Activated CD8-positive, alpha-beta memory T cell treated with anti-CD3 and anti-CD28 coated beads, Interleukin-2, amount 10 ng/mL, durations not matched to agents 7 days and 5 days (primary cell): ENCODE results near the gene PRRG2. TPM values are rescaled to one million over a fixed set of nuclear protein-coding genes. Genes with fewer than 3 reads are reported as not detected.
"Not testable (repeated sequence)": the region's sequence is repeated elsewhere in the genome, so short reads cannot be mapped to it uniquely, and the experiment has no call there.

Experiments used
- ATAC-seq: fragments of 150-1000 bp; cut with Tn5 transposase; one replicate; pipeline ENCODE4 v1.10.0; 2021; ENCODE audit warnings: moderate library complexity
- CTCF ChIA-PET: fragments of 350-600 bp; sonication (Branson Sonifier 250); formaldehyde crosslinking; loops from one replicate; lab custom pipeline; 2021; ENCODE audit warnings: antibody characterized with exemption; lab: Charles Lee
- DNase-seq: peaks from one replicate; pipeline ENCODE4 v3.0.0-alpha.2; 2020
- H3K27ac Mint-ChIP-seq: one replicate; pipeline ENCODE4 v1.8.0; 2021; ENCODE audit warnings: mild to moderate bottlenecking, mixed read lengths
- H3K27me3 Mint-ChIP-seq: one replicate; pipeline ENCODE4 v1.8.0; 2021; ENCODE audit warnings: mixed read lengths
- H3K36me3 Mint-ChIP-seq: one replicate; pipeline ENCODE4 v1.8.0; 2021; ENCODE audit warnings: mild to moderate bottlenecking, mixed read lengths
- H3K4me1 Mint-ChIP-seq: one replicate; pipeline ENCODE4 v1.8.0; 2021; ENCODE audit warnings: mixed read lengths
- H3K4me3 Mint-ChIP-seq: one replicate; pipeline ENCODE4 v1.8.0; 2021; ENCODE audit warnings: mild to moderate bottlenecking, moderate library complexity, mixed read lengths
- H3K9me3 Mint-ChIP-seq: one replicate; pipeline ENCODE4 v1.8.0; 2022; ENCODE audit warnings: low read depth, mixed read lengths
- total RNA-seq, 2 experiments: library from RNA; stranded (reverse); gene quantifications; one replicate each; pipeline ENCODE4 v1.2.3, GENCODE V29; 2021

The PRRG2 gene
- total RNA-seq, 2 experiments from 2014 or later: 0.49 to 2.4 TPM

DNA sequence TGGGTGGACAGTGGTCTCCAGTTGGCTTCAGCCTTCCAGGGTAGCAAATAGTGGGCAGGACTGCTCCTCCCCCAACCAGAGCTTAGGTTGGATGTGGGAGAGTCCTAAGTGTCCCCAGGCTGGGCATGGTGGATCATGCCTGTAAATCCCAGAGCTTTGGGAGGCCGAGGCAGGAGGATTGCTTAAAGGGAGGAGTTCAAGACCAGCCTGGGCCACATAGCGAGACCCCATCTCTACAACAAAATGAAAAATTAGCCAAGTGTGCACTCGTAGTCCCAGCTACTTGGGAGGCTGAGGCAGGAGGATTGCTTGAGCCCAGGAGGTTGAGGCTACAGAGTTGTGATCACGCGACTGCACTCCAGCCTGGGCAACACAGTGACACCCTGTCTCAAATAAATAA, 51.5 kb downstream of the PRRG2 start:
- CTCF ChIA-PET: no interaction called here
- H3K9me3 Mint-ChIP-seq: no peaks in the 10 kb centered on the region

DNA sequence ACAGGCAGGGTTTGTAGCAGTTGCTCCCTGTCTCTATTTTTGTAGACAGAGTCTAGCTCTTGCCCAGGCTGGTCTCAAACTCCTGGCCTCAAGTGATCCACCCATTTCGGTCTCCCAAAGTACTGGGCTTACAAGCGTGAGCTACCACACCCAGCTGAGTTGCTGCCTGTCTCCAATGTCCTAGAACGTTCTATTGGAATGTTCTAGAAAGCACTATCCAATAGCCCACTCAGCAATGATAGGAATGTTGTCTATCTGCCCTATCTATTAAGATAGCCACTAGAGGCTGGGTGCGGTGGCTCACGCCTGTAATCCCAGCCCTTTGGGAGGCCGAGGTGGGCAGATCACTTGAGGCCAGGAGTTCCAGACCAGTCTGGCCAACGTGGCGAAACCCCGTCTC, 52.2 kb downstream of the PRRG2 start:
- H3K4me1 Mint-ChIP-seq, CTCF ChIA-PET: not testable (repeated sequence)

More for the DNA sequence above, 51.5 kb downstream of the PRRG2 start:
- Mint-ChIP-seq H3K4me1 (no peaks in the 10 kb centered on the region), H3K27me3 (no peaks in the 10 kb centered on the region), H3K4me3 (no peak overlapping the region), H3K36me3 (peaks cover 6% of the 10 kb centered on the region), H3K27ac (no peak overlapping the region)
- no peak for DNase-seq
- ATAC-seq: no peak

DNA sequence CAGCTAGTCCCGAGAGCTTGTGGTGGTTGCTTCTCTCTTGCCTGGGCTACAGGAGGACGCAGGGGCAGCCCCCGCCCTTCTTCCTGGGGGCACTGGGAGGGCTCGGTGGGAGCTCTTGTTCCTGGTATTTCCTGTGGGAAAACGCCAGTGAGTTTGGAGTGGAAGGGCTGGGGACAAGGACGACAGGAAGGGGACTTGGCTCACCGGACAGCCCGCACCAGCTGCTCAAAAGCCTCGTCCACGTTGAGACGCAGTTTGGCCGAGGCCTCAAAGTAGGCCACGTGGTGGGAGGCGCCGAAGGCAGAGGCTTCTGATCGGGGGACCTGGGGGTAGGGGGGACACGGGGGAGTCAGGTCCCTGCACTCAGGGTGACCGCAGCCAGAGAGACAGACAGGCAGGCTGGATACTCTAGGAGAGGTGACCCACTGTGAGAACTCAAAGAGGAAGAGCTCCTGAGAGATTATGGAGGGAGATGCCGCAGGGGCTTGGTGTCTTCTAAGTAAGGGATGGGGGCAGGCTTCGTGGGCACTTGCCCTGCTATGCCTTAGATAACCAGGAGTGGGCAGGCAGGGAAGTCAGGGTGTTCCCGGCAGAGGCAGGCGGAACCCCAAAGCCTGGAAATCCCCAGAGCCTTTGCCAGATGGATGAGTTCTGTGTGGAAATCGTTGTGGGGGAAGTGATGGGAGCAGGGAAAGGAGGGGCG, 54.6 kb downstream of the PRRG2 start:
- CTCF ChIA-PET: interaction anchor here (3.5 kb wide), 1 partner anchor 37 kb away, joined by 11 read pairs; no protein-coding TSS in a partner anchor
- Mint-ChIP-seq H3K36me3 (no peaks in the 10 kb centered on the region), H3K27ac (no peak overlapping the region), H3K4me3 (no peak overlapping the region), H3K4me1 (peaks cover 15% of the 10 kb centered on the region), H3K9me3 (no peaks in the 10 kb centered on the region), H3K27me3 (peaks cover 6% of the 10 kb centered on the region)
- no peak for DNase-seq
- ATAC-seq: no peak

More for the DNA sequence above, 52.2 kb downstream of the PRRG2 start:
- not testable (repeated sequence) for H3K4me3 Mint-ChIP-seq, H3K27me3 Mint-ChIP-seq, DNase-seq, H3K36me3 Mint-ChIP-seq, H3K27ac Mint-ChIP-seq, ATAC-seq, H3K9me3 Mint-ChIP-seq

DNA sequence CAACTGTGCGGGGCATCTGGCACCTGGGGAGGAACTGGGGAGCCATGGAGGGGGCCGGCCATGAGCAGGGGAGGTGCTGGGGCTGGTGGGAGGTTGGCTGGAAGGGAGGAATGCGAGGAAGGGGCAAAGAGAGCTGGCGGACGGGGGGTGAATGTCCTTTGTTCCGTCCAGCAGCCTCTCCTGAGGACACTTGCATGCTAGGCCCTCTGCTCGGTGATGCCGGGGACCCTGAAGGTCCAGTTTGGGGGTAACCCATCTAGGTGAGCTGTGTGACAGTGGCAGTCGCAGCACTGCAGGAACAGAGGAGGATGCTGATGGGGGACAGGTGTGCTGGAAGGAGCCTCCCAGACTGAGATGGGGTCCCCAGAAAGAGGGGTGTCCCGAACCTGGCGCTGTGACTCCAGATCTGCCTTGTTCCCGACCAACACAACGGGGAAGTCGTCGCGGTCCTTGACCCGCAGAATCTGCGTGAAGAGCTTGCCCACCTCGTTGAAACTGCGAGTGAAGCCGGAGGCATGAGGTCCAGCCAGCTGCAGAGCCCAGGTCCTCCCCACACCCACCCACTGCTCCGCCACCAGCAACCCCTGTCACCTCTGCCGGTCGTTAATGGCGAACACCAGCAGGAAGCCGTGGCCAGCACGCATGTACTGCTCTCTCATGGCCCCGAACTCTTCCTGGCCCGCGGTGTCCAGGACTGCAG, 55.3 kb downstream of the PRRG2 start:
- H3K4me3 Mint-ChIP-seq: no peak overlapping the region
- ATAC-seq (no peak), DNase-seq (no peak)
- H3K36me3 Mint-ChIP-seq: no peaks in the 10 kb centered on the region
- CTCF ChIA-PET: interaction anchor here (3.5 kb wide), 1 partner anchor 36 kb away, joined by 11 read pairs; no protein-coding TSS in a partner anchor
- H3K27ac Mint-ChIP-seq: no peak overlapping the region
- no peaks in the 10 kb centered on the region for H3K9me3 Mint-ChIP-seq
- H3K27me3 Mint-ChIP-seq: peaks cover 6% of the 10 kb centered on the region
- peaks cover 19% of the 10 kb centered on the region for H3K4me1 Mint-ChIP-seq

DNA sequence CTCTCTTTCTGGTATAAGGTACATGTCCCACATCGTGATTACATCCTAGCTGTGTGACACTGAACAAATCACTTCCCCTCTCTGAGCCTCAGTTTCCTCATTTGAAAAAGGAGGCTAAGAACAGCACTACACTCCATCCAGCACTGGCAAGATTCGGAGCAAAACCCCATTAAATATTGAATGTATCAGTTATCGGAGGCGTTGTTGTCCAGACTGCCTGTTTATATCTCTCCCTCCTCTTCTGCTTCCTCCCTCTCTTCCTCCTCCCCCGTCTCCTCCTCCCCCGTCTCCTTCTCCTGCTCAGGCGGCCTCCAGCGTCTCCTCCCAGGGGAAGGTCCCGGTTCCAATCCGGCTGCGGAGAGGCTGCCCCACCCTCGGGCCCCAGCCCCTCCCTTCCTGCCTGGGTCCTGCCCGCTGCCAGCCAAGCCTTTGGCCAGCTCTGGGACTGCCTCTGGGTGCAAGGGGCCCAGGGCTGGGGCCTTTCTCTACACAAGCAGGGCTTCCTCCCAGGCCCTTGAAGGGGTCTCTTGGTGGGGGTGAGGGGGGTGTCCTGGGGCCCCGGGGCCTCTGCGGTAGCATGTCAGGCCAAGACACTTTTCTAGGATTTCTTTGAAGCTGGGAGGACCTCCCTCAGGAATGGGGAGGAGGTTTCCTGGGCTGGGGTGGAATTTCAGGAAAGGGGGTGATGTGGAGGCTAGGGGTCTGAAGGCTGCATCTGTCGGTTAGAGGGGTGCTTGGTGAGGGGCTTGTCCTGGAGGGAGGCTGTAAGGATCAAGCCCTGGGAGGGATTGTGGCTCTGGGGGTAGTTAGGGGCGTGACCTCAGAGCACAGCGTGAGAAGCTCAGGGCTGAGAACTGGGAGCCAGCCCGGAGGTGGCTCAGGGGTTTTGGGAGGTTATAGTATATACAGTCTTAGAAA, 57.0 kb downstream of the PRRG2 start:
- Mint-ChIP-seq H3K27me3 (peaks cover 6% of the 10 kb centered on the region), H3K9me3 (no peaks in the 10 kb centered on the region), H3K27ac (no peak overlapping the region), H3K4me3 (peak overlapping the region; percentile 28), H3K4me1 (peaks cover 29% of the 10 kb centered on the region), H3K36me3 (no peaks in the 10 kb centered on the region)
- DNase-seq (no peak), ATAC-seq (no peak)
- CTCF ChIA-PET: interaction anchor here (0.6 to 3.5 kb wide), 2 partner anchors 19 to 35 kb away, joined by 3 to 11 read pairs; no protein-coding TSS in a partner anchor

DNA sequence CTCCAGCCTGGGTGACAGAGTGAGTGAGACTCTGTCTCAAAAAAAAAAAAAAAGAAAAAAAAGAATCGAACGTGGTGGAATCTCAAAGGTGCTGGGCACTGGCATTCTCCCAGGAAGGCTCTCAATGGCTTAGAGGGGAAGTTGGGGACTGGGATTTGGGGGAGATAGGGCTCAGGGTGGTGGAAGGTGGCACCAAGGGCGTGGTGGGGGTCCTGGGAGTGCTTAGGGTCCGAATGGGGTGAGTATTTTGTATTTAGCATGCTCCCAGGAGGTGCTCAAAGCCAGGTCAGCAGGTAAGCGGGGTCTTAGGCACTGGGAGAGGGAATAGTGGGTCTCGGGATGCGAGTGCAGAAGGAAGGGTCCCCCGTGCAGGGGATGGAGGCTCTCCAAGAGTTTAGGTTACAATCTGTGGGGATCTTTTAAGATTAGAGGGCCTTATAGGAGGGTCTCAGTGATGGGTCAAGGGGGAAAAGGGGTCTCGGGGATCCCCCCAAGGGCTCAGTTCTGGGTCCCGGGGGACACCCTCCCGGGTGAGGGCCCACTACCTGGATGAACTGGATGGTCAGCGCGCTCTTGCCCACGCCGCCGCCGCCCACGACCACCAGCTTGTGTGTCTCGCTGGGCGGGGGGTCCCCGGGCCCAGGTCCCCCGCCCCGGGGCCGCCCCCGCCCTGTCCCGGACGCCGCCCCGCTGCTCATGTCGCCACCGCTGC, 58.4 kb downstream of the PRRG2 start:
- DNase-seq: no peak
- ATAC-seq: no peak
- peaks cover 44% of the 10 kb centered on the region for H3K4me1 Mint-ChIP-seq
- CTCF ChIA-PET: interaction anchor here (0.9 to 4.9 kb wide), 10 partner anchors 33 to 646 kb away, joined by 3 to 54 read pairs (median 5); partner anchors contain the start of genes GYS1, NOSIP, PRMT1 and PRR12
- H3K27me3 Mint-ChIP-seq: peaks cover 6% of the 10 kb centered on the region
- H3K4me3 Mint-ChIP-seq: peak overlapping the region; percentile 93
- no peaks in the 10 kb centered on the region for H3K9me3 Mint-ChIP-seq
- peak overlapping the region; percentile 41 for H3K27ac Mint-ChIP-seq
- H3K36me3 Mint-ChIP-seq: peaks cover 4% of the 10 kb centered on the region

DNA sequence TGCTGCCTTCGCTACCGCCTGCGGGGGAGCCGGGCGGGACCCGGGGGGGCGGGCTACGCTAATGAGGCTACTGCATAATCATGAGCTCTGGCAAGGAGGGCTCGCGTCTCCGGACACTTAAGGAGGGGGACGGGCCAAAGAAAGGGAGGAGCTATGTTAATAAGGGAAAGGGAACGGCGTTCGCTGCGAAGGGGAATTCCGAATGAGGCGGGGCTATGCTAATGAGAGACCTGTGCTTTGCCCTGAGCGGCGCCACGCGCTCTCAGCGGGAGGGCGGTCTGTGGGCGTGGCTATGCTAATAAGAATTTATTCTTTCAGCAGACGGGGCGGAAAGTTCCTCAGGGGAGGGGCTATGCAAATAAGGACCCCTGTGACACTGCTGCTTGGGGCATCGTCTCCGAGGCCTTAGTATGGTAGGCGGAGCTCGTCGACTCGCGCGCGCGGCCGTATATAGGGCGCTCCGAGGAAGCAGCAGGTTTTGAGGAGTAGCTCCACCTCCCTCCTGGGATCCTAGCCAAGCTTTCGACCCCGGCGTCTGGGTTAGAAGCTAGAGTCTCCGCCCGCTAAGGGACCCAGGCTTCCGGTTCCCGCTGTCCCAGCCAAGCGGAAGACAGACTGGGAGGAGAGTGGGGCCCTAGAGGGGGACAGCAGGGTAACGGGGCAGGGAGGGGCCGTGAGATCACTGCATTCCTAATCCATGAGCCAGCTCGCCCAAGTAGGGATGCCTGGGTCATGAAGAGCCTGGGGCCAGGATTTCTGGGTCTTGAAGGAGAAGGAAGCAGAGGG, 59.2 kb downstream of the PRRG2 start, which contains the start of gene RRAS:
Gene RRAS, minus strand, starts transcription at position 31 of the 786 bp plus-strand sequence. CDS start 45 bp downstream, outside the sequence.
- DNase-seq (peak; percentile 100), ATAC-seq (peak; percentile 75)
- CTCF ChIA-PET: interaction anchor here (0.9 to 4.9 kb wide), 12 partner anchors 9 to 647 kb away, joined by 3 to 54 read pairs (median 4); partner anchors contain the start of genes GYS1, NOSIP, PRMT1 and PRR12
- Mint-ChIP-seq H3K9me3 (no peaks in the 10 kb centered on the region), H3K27ac (peak within 1 kb of the TSS; percentile 99), H3K36me3 (peaks cover 4% of the 10 kb centered on the region), H3K27me3 (peaks cover 6% of the 10 kb centered on the region), H3K4me1 (peaks cover 44% of the 10 kb centered on the region), H3K4me3 (peak within 1 kb of the TSS; percentile 93)

Other genes with a start within 250 kb of the PRRG2 start
- 100 to 1,000 TPM; 126 to 177 TPM for gene CD37, start 245.9 kb upstream of the PRRG2 start, total RNA-seq
- gene TEAD2, start 218.9 kb upstream of the PRRG2 start, total RNA-seq: not detected
- not detected for gene DKKL1, start 217.4 kb upstream of the PRRG2 start, total RNA-seq
- under 1 TPM in 1 of 2 experiments, not detected in 1; 0.64 TPM for gene KASH5, start 193.1 kb upstream of the PRRG2 start, total RNA-seq
- not detected for gene PTH2, start 157.9 kb upstream of the PRRG2 start, total RNA-seq
- not detected for gene GFY, start 155.9 kb upstream of the PRRG2 start, total RNA-seq
- under 1 TPM; 0.19 to 0.55 TPM for gene SLC17A7, start 139.8 kb upstream of the PRRG2 start, total RNA-seq
- 100 to 1,000 TPM; 148 to 158 TPM for gene PIH1D1, start 129.5 kb upstream of the PRRG2 start, total RNA-seq
- gene ALDH16A1, start 128.1 kb upstream of the PRRG2 start, total RNA-seq: 10 to 100 TPM; 37.2 to 45.2 TPM
- 100 to 1,000 TPM; 112 to 151 TPM for gene FLT3LG, start 107.1 kb upstream of the PRRG2 start, total RNA-seq
- 1,000 to 10,000 TPM; 2,143 to 2,523 TPM for gene RPL13A, start 93.7 kb upstream of the PRRG2 start, total RNA-seq
- 1,000 to 10,000 TPM; 1,876 to 2,018 TPM for gene RPS11, start 84.9 kb upstream of the PRRG2 start, total RNA-seq
- 1 to 10 TPM; 2.1 to 7.9 TPM for gene FCGRT, start 68.7 kb upstream of the PRRG2 start, total RNA-seq
- gene RCN3, start 53.3 kb upstream of the PRRG2 start, total RNA-seq: under 1 TPM; 0.19 to 0.53 TPM
- gene NOSIP, start 760 bp upstream of the PRRG2 start, total RNA-seq: 10 to 100 TPM; 77.3 to 96.1 TPM
- gene PRR12, start 9.9 kb downstream of the PRRG2 start, total RNA-seq: 10 to 100 TPM; 34.8 to 46.5 TPM
- 1 to 10 TPM; 6.6 to 9.6 TPM for gene RRAS, start 58.8 kb downstream of the PRRG2 start, total RNA-seq
- 10 to 100 TPM; 78.8 to 79.3 TPM for gene SCAF1, start 60.9 kb downstream of the PRRG2 start, total RNA-seq
- 100 to 1,000 TPM; 159 to 170 TPM for gene IRF3, start 84.5 kb downstream of the PRRG2 start, total RNA-seq
- gene BCL2L12, start 84.6 kb downstream of the PRRG2 start, total RNA-seq: 10 to 100 TPM; 90.6 to 94.5 TPM
- gene PRMT1, start 96.0 kb downstream of the PRRG2 start, total RNA-seq: 100 to 1,000 TPM; 145 to 257 TPM
- 1 to 10 TPM; 2.7 to 3.5 TPM for gene ADM5, start 108.3 kb downstream of the PRRG2 start, total RNA-seq
- gene CPT1C, start 109.8 kb downstream of the PRRG2 start, total RNA-seq: 1 to 10 TPM; 1.6 TPM
- gene TSKS, start 182.0 kb downstream of the PRRG2 start, total RNA-seq: 1 to 10 TPM in 1 of 2 experiments, under 1 TPM in 1; 0.47 to 1.3 TPM
- gene AP2A1, start 185.7 kb downstream of the PRRG2 start, total RNA-seq: 100 to 1,000 TPM in 1 of 2 experiments, 10 to 100 TPM in 1; 85.3 to 102 TPM
- gene FUZ, start 232.0 kb downstream of the PRRG2 start, total RNA-seq: 10 to 100 TPM; 20.1 to 23.0 TPM
- gene MED25, start 237.0 kb downstream of the PRRG2 start, total RNA-seq: 10 to 100 TPM; 57.5 to 70.5 TPM